ENCODE results near the gene SH3D19.
"Not testable (repeated sequence)": the region's sequence is repeated elsewhere in the genome, so short reads cannot be mapped to it uniquely, and the experiment has no call there.

SH3D19 gene

GRCh38 chr4:151144329-151145072 is 180.9 kb downstream of the SH3D19 start:
- no peak for TF ChIP-seq CTCF (IDR thresholded peaks at IDR 0.05; ENCODE audit: control insufficient read depth, insufficient read depth, low read depth, low read length, missing control alignments)
- no peak overlapping the region for H3K4me3 ChIP-seq (ENCODE audit: control insufficient read depth, low read depth, low read length)
- DNase-seq (ENCODE audit: low read depth) = no peak

GRCh38 chr4:151143811-151144210 is 181.6 kb downstream of the SH3D19 start:
- TF ChIP-seq CTCF (IDR thresholded peaks at IDR 0.05; ENCODE audit: control insufficient read depth, insufficient read depth, low read depth, low read length, missing control alignments) = no peak
- DNase-seq (ENCODE audit: low read depth) = no peak
- H3K4me3 ChIP-seq (ENCODE audit: control insufficient read depth, low read depth, low read length) = no peak overlapping the region

DNA sequence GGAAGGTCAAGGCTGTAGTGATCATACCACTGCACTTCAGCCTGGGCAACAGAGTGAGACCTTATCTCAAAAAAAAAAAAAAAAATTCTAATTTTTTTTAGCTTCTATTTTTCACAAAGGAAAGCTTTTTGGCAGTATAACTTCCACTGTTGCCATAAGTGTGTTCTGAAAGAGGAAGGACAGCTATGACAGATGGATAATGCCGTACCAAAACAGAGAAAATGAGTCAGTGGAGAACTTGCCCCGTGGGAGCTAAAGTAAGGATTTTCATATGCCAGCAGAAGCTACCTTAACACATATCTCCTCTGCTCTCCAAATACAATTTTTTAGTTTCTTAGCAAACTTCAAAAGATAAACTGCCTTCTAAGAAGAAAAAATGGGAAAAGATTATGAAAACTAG is 182.2 kb downstream of the SH3D19 start:
- no peak for TF ChIP-seq CTCF (IDR thresholded peaks at IDR 0.05; ENCODE audit: control insufficient read depth, insufficient read depth, low read depth, low read length, missing control alignments)

DNA sequence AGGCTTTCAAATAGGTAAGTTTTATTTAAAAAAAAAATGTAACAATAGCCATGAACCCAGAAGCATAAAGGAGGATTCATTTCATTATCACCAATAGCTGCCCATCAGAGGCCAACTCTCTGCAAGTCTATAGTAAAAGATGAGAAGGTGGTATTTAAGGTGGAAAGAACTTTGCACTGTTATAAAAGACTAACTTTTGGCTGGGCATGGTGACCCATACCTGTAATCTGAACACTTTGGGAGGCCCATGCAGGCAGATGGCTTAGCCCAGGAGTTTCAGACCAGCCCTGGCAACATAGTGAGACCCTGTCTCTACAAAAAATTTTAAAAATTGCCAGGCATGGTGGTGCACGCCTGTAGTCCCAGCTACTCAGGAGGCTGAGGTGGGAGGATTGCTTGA is 182.6 kb downstream of the SH3D19 start:
- TF ChIP-seq CTCF (IDR thresholded peaks at IDR 0.05; ENCODE audit: control insufficient read depth, insufficient read depth, low read depth, low read length, missing control alignments) = no peak
- no peak overlapping the region for H3K4me3 ChIP-seq (ENCODE audit: control insufficient read depth, low read depth, low read length)
- no peak for DNase-seq (ENCODE audit: low read depth)

More for the DNA sequence above, 182.2 kb downstream of the SH3D19 start:
- DNase-seq (ENCODE audit: low read depth) = no peak
- H3K4me3 ChIP-seq (ENCODE audit: control insufficient read depth, low read depth, low read length) = no peak overlapping the region

GRCh38 chr4:151139814-151140213 is 185.6 kb downstream of the SH3D19 start:
- H3K4me3 ChIP-seq (ENCODE audit: control insufficient read depth, low read depth, low read length) = no peak overlapping the region
- no peak for TF ChIP-seq CTCF (IDR thresholded peaks at IDR 0.05; ENCODE audit: control insufficient read depth, insufficient read depth, low read depth, low read length, missing control alignments)
- no peak for DNase-seq (ENCODE audit: low read depth)

- not testable (repeated sequence) for H3K4me3 ChIP-seq (ENCODE audit: control insufficient read depth, low read depth, low read length)
Observed at GRCh38 chr4:151136048-151136447, 189.4 kb downstream of the SH3D19 start.

DNA sequence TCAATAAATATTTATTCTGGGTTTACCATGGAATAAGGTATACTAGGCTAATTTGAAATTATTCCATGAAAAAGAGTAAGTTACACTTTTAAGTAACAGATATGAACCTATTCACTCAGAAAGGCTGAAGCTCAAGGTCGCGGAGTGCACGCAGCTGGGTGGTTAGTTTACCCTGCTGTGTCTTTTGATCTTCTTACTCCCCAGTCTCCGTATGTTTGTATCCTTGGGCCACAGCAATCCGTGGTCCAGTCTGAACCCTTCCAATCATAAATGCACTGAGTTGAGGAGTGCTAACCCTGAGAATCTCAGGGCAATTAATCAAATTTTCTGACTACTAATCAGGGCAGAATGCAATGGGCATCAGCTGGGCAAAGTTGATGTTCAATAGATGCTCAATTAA is 192.1 kb downstream of the SH3D19 start:
- no peak for DNase-seq (ENCODE audit: low read depth)
- H3K4me3 ChIP-seq (ENCODE audit: control insufficient read depth, low read depth, low read length) = no peak overlapping the region
- TF ChIP-seq CTCF (IDR thresholded peaks at IDR 0.05; ENCODE audit: control insufficient read depth, insufficient read depth, low read depth, low read length, missing control alignments) = no peak

More at GRCh38 chr4:151136048-151136447, 189.4 kb downstream of the SH3D19 start:
- not testable (repeated sequence) for DNase-seq (ENCODE audit: low read depth)

Measured in AG09309 (cell line).